ENCODE data around the gene TCF20.

The TCF20 gene

GRCh38 chr22:42261296-42261695 lies 9.2 kb downstream of the TCF20 start:
- Mint-ChIP-seq H3K27me3 (no peaks in the 10 kb centered on the region), H3K4me3 (no peak overlapping the region), H3K36me3 (peaks cover 4% of the 10 kb centered on the region), H3K4me1 (peaks cover 99% of the 10 kb centered on the region), H3K9me3 (no peaks in the 10 kb centered on the region), H3K27ac (no peak overlapping the region)

GRCh38 chr22:42258126-42258525 lies 12.3 kb downstream of the TCF20 start:
- peak overlapping the region; percentile 2 for H3K27ac Mint-ChIP-seq
- no peaks in the 10 kb centered on the region for H3K27me3 Mint-ChIP-seq
- H3K36me3 Mint-ChIP-seq: peaks cover 12% of the 10 kb centered on the region
- no peaks in the 10 kb centered on the region for H3K9me3 Mint-ChIP-seq
- no peak overlapping the region for H3K4me3 Mint-ChIP-seq
- H3K4me1 Mint-ChIP-seq: peaks cover 83% of the 10 kb centered on the region

GRCh38 chr22:42257386-42257785 lies 13.1 kb downstream of the TCF20 start:
- Mint-ChIP-seq H3K27me3 (no peaks in the 10 kb centered on the region), H3K9me3 (no peaks in the 10 kb centered on the region), H3K27ac (no peak overlapping the region), H3K36me3 (peaks cover 12% of the 10 kb centered on the region), H3K4me1 (peaks cover 76% of the 10 kb centered on the region), H3K4me3 (no peak overlapping the region)

- no peaks in the 10 kb centered on the region for H3K27me3 Mint-ChIP-seq
- H3K36me3 Mint-ChIP-seq: peaks cover 10% of the 10 kb centered on the region
- no peak overlapping the region for H3K4me3 Mint-ChIP-seq
- H3K4me1 Mint-ChIP-seq: peaks cover 71% of the 10 kb centered on the region
- no peaks in the 10 kb centered on the region for H3K9me3 Mint-ChIP-seq
- H3K27ac Mint-ChIP-seq: peak overlapping the region; percentile 52
Measured at GRCh38 chr22:42256930-42257329, 13.5 kb downstream of the TCF20 start.

- Mint-ChIP-seq H3K27ac (no peak overlapping the region), H3K27me3 (no peaks in the 10 kb centered on the region), H3K9me3 (no peaks in the 10 kb centered on the region), H3K4me3 (no peak overlapping the region), H3K36me3 (peaks cover 10% of the 10 kb centered on the region), H3K4me1 (peaks cover 66% of the 10 kb centered on the region)
Measured at GRCh38 chr22:42256220-42256619, 14.2 kb downstream of the TCF20 start.

- H3K27me3 Mint-ChIP-seq: no peaks in the 10 kb centered on the region
- no peak overlapping the region for H3K4me3 Mint-ChIP-seq
- no peaks in the 10 kb centered on the region for H3K9me3 Mint-ChIP-seq
- no peak overlapping the region for H3K27ac Mint-ChIP-seq
- H3K36me3 Mint-ChIP-seq: peaks cover 7% of the 10 kb centered on the region
- peaks cover 55% of the 10 kb centered on the region for H3K4me1 Mint-ChIP-seq
Measured at GRCh38 chr22:42249831-42250230, 20.6 kb downstream of the TCF20 start.

GRCh38 chr22:42248995-42249394 lies 21.5 kb downstream of the TCF20 start:
- Mint-ChIP-seq H3K4me3 (no peak overlapping the region), H3K4me1 (peaks cover 54% of the 10 kb centered on the region), H3K27ac (no peak overlapping the region), H3K36me3 (peaks cover 8% of the 10 kb centered on the region), H3K9me3 (no peaks in the 10 kb centered on the region), H3K27me3 (no peaks in the 10 kb centered on the region)

GRCh38 chr22:42247596-42247995 lies 22.9 kb downstream of the TCF20 start:
- Mint-ChIP-seq H3K4me1 (peaks cover 65% of the 10 kb centered on the region), H3K36me3 (peaks cover 8% of the 10 kb centered on the region), H3K4me3 (no peak overlapping the region), H3K27me3 (no peaks in the 10 kb centered on the region), H3K27ac (no peak overlapping the region), H3K9me3 (no peaks in the 10 kb centered on the region)

- Mint-ChIP-seq H3K9me3 (no peaks in the 10 kb centered on the region), H3K4me3 (no peak overlapping the region), H3K4me1 (peaks cover 63% of the 10 kb centered on the region), H3K36me3 (peaks cover 5% of the 10 kb centered on the region), H3K27ac (peak overlapping the region; percentile 18), H3K27me3 (no peaks in the 10 kb centered on the region)
Measured at GRCh38 chr22:42243802-42244060, 26.7 kb downstream of the TCF20 start.

- H3K4me1 Mint-ChIP-seq: peaks cover 68% of the 10 kb centered on the region
Measured at GRCh38 chr22:42236848-42237247, 33.6 kb downstream of the TCF20 start.

GRCh38 chr22:42236268-42236667 lies 34.2 kb downstream of the TCF20 start:
- no peaks in the 10 kb centered on the region for H3K9me3 Mint-ChIP-seq
- H3K4me1 Mint-ChIP-seq: peaks cover 63% of the 10 kb centered on the region

More at GRCh38 chr22:42236848-42237247, 33.6 kb downstream of the TCF20 start:
- Mint-ChIP-seq H3K4me3 (no peak overlapping the region), H3K36me3 (peaks cover 9% of the 10 kb centered on the region), H3K27ac (no peak overlapping the region), H3K9me3 (no peaks in the 10 kb centered on the region), H3K27me3 (no peaks in the 10 kb centered on the region)

GRCh38 chr22:42233879-42234278 lies 36.6 kb downstream of the TCF20 start:
- Mint-ChIP-seq H3K27me3 (no peaks in the 10 kb centered on the region), H3K9me3 (no peaks in the 10 kb centered on the region), H3K36me3 (peaks cover 9% of the 10 kb centered on the region), H3K27ac (peak overlapping the region; percentile 1), H3K4me1 (peaks cover 72% of the 10 kb centered on the region), H3K4me3 (no peak overlapping the region)

More at GRCh38 chr22:42236268-42236667, 34.2 kb downstream of the TCF20 start:
- Mint-ChIP-seq H3K27ac (no peak overlapping the region), H3K4me3 (no peak overlapping the region), H3K27me3 (no peaks in the 10 kb centered on the region), H3K36me3 (peaks cover 9% of the 10 kb centered on the region)

GRCh38 chr22:42231929-42232328 lies 38.5 kb downstream of the TCF20 start:
- Mint-ChIP-seq H3K4me3 (no peak overlapping the region), H3K9me3 (no peaks in the 10 kb centered on the region)

GRCh38 chr22:42229455-42230149 lies 40.9 kb downstream of the TCF20 start:
- no peaks in the 10 kb centered on the region for H3K27me3 Mint-ChIP-seq
- peak overlapping the region; percentile 69 for H3K27ac Mint-ChIP-seq
- H3K9me3 Mint-ChIP-seq: no peaks in the 10 kb centered on the region
- H3K4me3 Mint-ChIP-seq: no peak overlapping the region
- H3K4me1 Mint-ChIP-seq: peaks cover 56% of the 10 kb centered on the region
- peaks cover 3% of the 10 kb centered on the region for H3K36me3 Mint-ChIP-seq

More at GRCh38 chr22:42231929-42232328, 38.5 kb downstream of the TCF20 start:
- Mint-ChIP-seq H3K36me3 (peaks cover 3% of the 10 kb centered on the region), H3K27ac (peak overlapping the region; percentile 26), H3K27me3 (no peaks in the 10 kb centered on the region), H3K4me1 (peaks cover 77% of the 10 kb centered on the region)

GRCh38 chr22:42228483-42228882 lies 42.0 kb downstream of the TCF20 start:
- Mint-ChIP-seq H3K36me3 (peaks cover 3% of the 10 kb centered on the region), H3K27me3 (no peaks in the 10 kb centered on the region), H3K4me3 (no peak overlapping the region), H3K27ac (peak overlapping the region; percentile 88), H3K4me1 (peaks cover 53% of the 10 kb centered on the region), H3K9me3 (no peaks in the 10 kb centered on the region)

GRCh38 chr22:42227435-42227834 lies 43.0 kb downstream of the TCF20 start:
- no peaks in the 10 kb centered on the region for H3K27me3 Mint-ChIP-seq
- H3K9me3 Mint-ChIP-seq: no peaks in the 10 kb centered on the region
- no peak overlapping the region for H3K4me3 Mint-ChIP-seq
- H3K27ac Mint-ChIP-seq: peak overlapping the region; percentile 8
- H3K36me3 Mint-ChIP-seq: peaks cover 3% of the 10 kb centered on the region
- H3K4me1 Mint-ChIP-seq: peaks cover 58% of the 10 kb centered on the region

GRCh38 chr22:42225841-42226240 lies 44.6 kb downstream of the TCF20 start:
- H3K27ac Mint-ChIP-seq: no peak overlapping the region
- H3K36me3 Mint-ChIP-seq: peaks cover 5% of the 10 kb centered on the region
- no peaks in the 10 kb centered on the region for H3K9me3 Mint-ChIP-seq
- H3K27me3 Mint-ChIP-seq: no peaks in the 10 kb centered on the region
- no peak overlapping the region for H3K4me3 Mint-ChIP-seq
- H3K4me1 Mint-ChIP-seq: peaks cover 66% of the 10 kb centered on the region

Data from activated naive CD4-positive, alpha-beta T cell treated with anti-CD3 and anti-CD28 coated beads, Interleukin-2, amount 50 U/mL, for 24 hours (primary cell).